GM12878 (cell line): Measurements from ENCODE around the gene ANKRD55. TPM values are rescaled to one million over a fixed set of nuclear protein-coding genes. Genes with fewer than 3 reads are reported as not detected.

ENCODE experiments used
- ATAC-seq: fragments of 200-7000 bp; cut with Tn5 transposase; 3 replicates; pipeline ENCODE4 v1.9.1; 2020; ENCODE audit warnings: mild to moderate bottlenecking, moderate library complexity
- BruUV-seq: library from RNA; stranded (reverse); fragments of 400-500 nt; replicated peaks from 2 replicates; lab custom pipeline; 2021; lab: Mats Ljungman, UMichigan
- CTCF ChIA-PET: fragments of 300-600 bp; sonication (Branson Sonifier 250); formaldehyde crosslinking; extraction: SDS; loops from one replicate; lab custom pipeline; 2021; ENCODE audit warnings: inconsistent platforms; lab: Yijun Ruan, JAX
- POLR2A ChIA-PET: fragments of 350-600 bp; formaldehyde crosslinking; extraction: SDS; loops from one replicate; lab custom pipeline; 2021; ENCODE audit warnings: inconsistent platforms; lab: Charles Lee
- RAD21 ChIA-PET: fragments of 300-600 bp; sonication (Branson Sonifier 250); formaldehyde crosslinking; loops from one replicate; lab custom pipeline; 2023; ENCODE audit warnings: antibody characterized with exemption; ENCODE audit not compliant: unreplicated experiment; lab: Charles Lee
- SMC1A ChIA-PET: fragments of 300-600 bp; sonication (Branson Sonifier 250); formaldehyde crosslinking; loops from one replicate; lab custom pipeline; 2023; ENCODE audit not compliant: unreplicated experiment, uncharacterized antibody; lab: Charles Lee
- DNase-seq: peaks from one replicate; pipeline ENCODE4 v3.0.0-alpha.2; 2011; ENCODE audit warnings: low read depth, low spot score
- FAIRE-seq: peaks from 3 replicates; lab custom pipeline; 2011; peaks lifted over from hg19 to GRCh38; lab: Jason Lieb, UNC
- H2AFZ ChIP-seq: 2 replicates; pipeline ENCODE4 v1.6.0; 2011; ENCODE audit warnings: low read depth, low read length, control low read depth; ENCODE audit not compliant: control insufficient read depth
- H3K27ac ChIP-seq: 2 replicates; pipeline ENCODE4 v1.5.1; 2011; ENCODE audit warnings: control low read depth; ENCODE audit not compliant: control insufficient read depth, insufficient read depth
- H3K27me3 ChIP-seq, 2 experiments: replicated peaks in 1 of 2; 2 replicates each; pipeline versions ENCODE4 v1.6.0 to v1.6.1; 2011; ENCODE audit warnings: low read length in 1 of 2; ENCODE audit not compliant: control insufficient read depth in 2 of 2, insufficient read depth in 2 of 2
- H3K36me3 ChIP-seq, 2 experiments: 2 replicates each; pipeline ENCODE4 v1.5.1; 2011; ENCODE audit warnings: low read length in 1 of 2; ENCODE audit not compliant: control insufficient read depth in 2 of 2, insufficient read depth in 2 of 2
- H3K4me1 ChIP-seq: 2 replicates; pipeline ENCODE4 v1.6.1; 2011; ENCODE audit warnings: mild to moderate bottlenecking, low read length, moderate library complexity, mixed read lengths; ENCODE audit not compliant: control insufficient read depth, insufficient read depth
- H3K4me2 ChIP-seq: 2 replicates; pipeline ENCODE4 v1.6.0; 2011; ENCODE audit warnings: control low read depth; ENCODE audit not compliant: control insufficient read depth, insufficient read depth
- H3K4me3 ChIP-seq: fragments of 200-600 bp; sonication (generic); 2 replicates; pipeline ENCODE4 v1.5.1; 2016
- H3K79me2 ChIP-seq: 2 replicates; pipeline ENCODE4 v1.6.0; 2011; ENCODE audit warnings: low read length; ENCODE audit not compliant: control insufficient read depth, insufficient read depth
- H3K9ac ChIP-seq: 2 replicates; pipeline ENCODE4 v1.8.0; 2011; ENCODE audit warnings: low read length, control low read depth, mixed read lengths; ENCODE audit not compliant: control insufficient read depth, insufficient read depth
- H3K9me3 ChIP-seq: replicated peaks from 3 replicates; pipeline ENCODE4 v1.5.1; 2011; ENCODE audit warnings: mild to moderate bottlenecking, low read length; ENCODE audit not compliant: control insufficient read depth, insufficient read depth
- H4K20me1 ChIP-seq: 2 replicates; pipeline ENCODE4 v1.6.0; 2011; ENCODE audit not compliant: control insufficient read depth, insufficient read depth
- BCL11A ChIP-seq: IDR thresholded peaks from 2 replicates; pipeline ENCODE4 v1.6.1; 2011; ENCODE audit warnings: low read depth, low read length
- CEBPZ ChIP-seq: fragments of 150-350 bp; IDR thresholded peaks from 2 replicates; pipeline ENCODE4 v1.6.1; 2016; ENCODE audit warnings: low read depth, low read length
- CHD4 ChIP-seq: fragments of 200-600 bp; sonication (generic); IDR thresholded peaks from 2 replicates; pipeline ENCODE4 v1.6.1; 2016; ENCODE audit warnings: mild to moderate bottlenecking
- CTCF ChIP-seq, 3 experiments: IDR thresholded peaks in 2 of 3; conservative IDR thresholded peaks in 1 of 3; 2 replicates each; pipeline ENCODE4 v1.5.1; 2011; ENCODE audit warnings: low read depth in 3 of 3, low read length in 3 of 3, mild to moderate bottlenecking in 3 of 3, control low read depth in 2 of 3, moderate library complexity in 2 of 3, inconsistent platforms in 1 of 3, mixed read lengths in 1 of 3; ENCODE audit not compliant: control insufficient read depth in 2 of 3, insufficient read depth in 1 of 3; ENCODE audit errors: extremely low read depth in 1 of 3
- FOXM1 ChIP-seq: IDR thresholded peaks from 2 replicates; pipeline ENCODE4 v1.6.1; 2012; ENCODE audit warnings: low read depth, mild to moderate bottlenecking, inconsistent platforms, low read length, moderate library complexity
- IRF5 ChIP-seq: fragments of 450-650 bp; IDR thresholded peaks from 2 replicates; pipeline ENCODE4 v1.6.1; 2017; ENCODE audit warnings: borderline replicate concordance
- KLF5 ChIP-seq: fragments of 450-650 bp; IDR thresholded peaks from 2 replicates; pipeline ENCODE4 v1.6.1; 2014; ENCODE audit warnings: mild to moderate bottlenecking; ENCODE audit not compliant: partially characterized antibody
- LARP7 ChIP-seq: fragments of 450-650 bp; IDR thresholded peaks from 2 replicates; pipeline ENCODE4 v1.6.1; 2017; ENCODE audit warnings: mild to moderate bottlenecking
- RCOR1 ChIP-seq: conservative IDR thresholded peaks from 2 replicates; pipeline ENCODE4 v1.6.1; 2012; ENCODE audit warnings: low read depth, low read length, improper control_type of control experiment
- SPI1 ChIP-seq: IDR thresholded peaks from 2 replicates; pipeline ENCODE4 v1.6.1; 2011; ENCODE audit warnings: low read depth, mild to moderate bottlenecking, low read length, moderate library complexity, borderline replicate concordance; ENCODE audit not compliant: insufficient read depth
- ZBTB4 ChIP-seq: fragments of 450-650 bp; formaldehyde crosslinking; IDR thresholded peaks from 2 replicates; pipeline ENCODE4 v1.4.0; 2022; ENCODE audit warnings: mild to moderate bottlenecking, moderate library complexity
- WGBS: methylation state at CpG from one replicate; pipeline ENCODE4 v1.1.6; 2016; ENCODE audit warnings: low lambda C conversion rate; ENCODE audit not compliant: insufficient replicate concordance, insufficient coverage; ENCODE audit errors: missing lambda C conversion rate; 5-methylcytosine and 5-hydroxymethylcytosine counted together
- in situ Hi-C: fragments of 300-500 bp; cut with MboI; formaldehyde crosslinking; loops from 9 replicates; pipeline ENCODE4 v1.14.3; 2018; ENCODE audit warnings: mixed read lengths
- intact Hi-C: fragments of 100-400 bp; cut with micrococcal nuclease; formaldehyde crosslinking; loops from one replicate; pipeline ENCODE4 v1.14.2; 2022; ENCODE audit not compliant: unreplicated experiment
- polyA plus RNA-seq, 11 experiments: library from polyadenylated mRNA; depleted of rRNA in 4 of 11; unstranded in 6 of 11; stranded (reverse) in 5 of 11; fragments of >200 nt; fragmentation: Nextera tagmentation in 4 of 11; fragmentation: Illumina TruSeq in 1 of 11; extraction: Ambion mirVana in 4 of 11; extraction: Trizol in 1 of 11; gene quantifications; 1 replicate in 1 of 11; 2 replicates in 10 of 11; pipeline versions ENCODE4 v1.2.1 to v1.2.3, GENCODE V29; 2011 to 2016; ENCODE audit warnings: inconsistent platforms in 2 of 11, missing spikeins in 2 of 11, low read depth in 1 of 11
- total RNA-seq, 4 experiments: library from RNA; depleted of rRNA in 3 of 4; stranded (reverse); fragments of >200 nt in 3 of 4; fragmentation: Illumina TruSeq in 1 of 4; extraction: Trizol in 1 of 4; gene quantifications; 2 replicates each; pipeline versions ENCODE4 v1.2.1 to v1.2.3, GENCODE V29; 2013 to 2021

The ANKRD55 gene
- total and polyA plus RNA-seq, 10 of the 15 experiments (the other 5 are each of a cell fraction or from before 2014, with no cell fraction given): 0.04 TPM; not detected in 9

- TF ChIP-seq IRF5: no peak
- TF ChIP-seq KLF5: no peak
- no peak for TF ChIP-seq RCOR1
- no peak for TF ChIP-seq ZBTB4 (CRISPR knock-in tag)
- no peak for TF ChIP-seq SPI1
- TF ChIP-seq FOXM1: no peak
Measured at GRCh38 chr5:56085193-56085592, 147.9 kb downstream of the ANKRD55 start (continued).

DNA sequence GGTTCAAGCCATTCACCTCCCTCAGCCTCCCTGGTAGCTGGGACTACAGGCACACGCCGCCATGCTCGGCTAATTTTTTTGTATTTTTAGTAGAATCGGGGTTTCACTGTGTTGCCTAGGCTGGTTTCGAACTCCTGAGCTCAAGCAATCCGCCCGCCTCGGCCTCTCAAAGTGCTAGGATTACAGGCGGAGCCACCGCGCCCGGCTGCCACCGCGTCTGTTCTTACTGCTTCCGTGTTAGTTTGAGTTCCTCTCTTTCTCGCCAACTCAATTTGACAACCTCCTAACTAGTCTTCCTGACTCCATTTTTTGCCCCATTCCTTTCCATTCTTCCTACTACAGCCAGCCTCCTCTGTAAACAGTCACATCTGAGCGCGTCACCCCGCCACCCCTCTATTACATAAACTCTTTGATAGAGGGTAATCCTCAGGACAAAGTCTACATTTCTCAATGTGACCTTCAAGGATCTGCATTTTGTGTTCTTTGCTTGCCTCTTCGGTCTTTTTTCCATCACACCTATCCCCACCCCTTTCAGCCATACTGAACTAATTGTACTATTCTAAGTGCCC, 149.8 kb downstream of the ANKRD55 start:
- in situ Hi-C loops: no loop called here
- no peak overlapping the region for H3K4me3 ChIP-seq
- H2AFZ ChIP-seq: no peak overlapping the region
- 92% methylated on average over 20 of the region's 20 CpGs for WGBS
- no peaks in the 10 kb centered on the region for H3K79me2 ChIP-seq
- no peaks in the 10 kb centered on the region; the same call in 2 of the 3 replicates for H3K9me3 ChIP-seq
- ChIA-PET POLR2A (interaction anchor here (0.6 to 2.2 kb wide), 3 partner anchors 11 to 139 kb away, joined by 4 to 18 read pairs (median 10); no protein-coding TSS in a partner anchor), SMC1A (interaction anchor here (0.8 to 7.8 kb wide), 3 partner anchors 10 to 24 kb away, joined by 3 to 130 read pairs (median 3); no protein-coding TSS in a partner anchor), CTCF (interaction anchor here (1.0 kb wide), 1 partner anchor 11 kb away, joined by 3 read pairs; no protein-coding TSS in a partner anchor), RAD21 (no interaction called here)
- DNase-seq: no peak
- H3K27ac ChIP-seq: no peak overlapping the region
- intact Hi-C loops: no loop called here
- ATAC-seq: no peak
- H3K4me2 ChIP-seq: no peak overlapping the region
- no peak for FAIRE-seq
- H4K20me1 ChIP-seq: no peaks in the 10 kb centered on the region
- BruUV-seq: no TSS peak
- no peak overlapping the region for H3K9ac ChIP-seq
- no peaks in the 10 kb centered on the region for H3K36me3 ChIP-seq
- H3K4me1 ChIP-seq: peaks cover 16% of the 10 kb centered on the region
- H3K27me3 ChIP-seq: no peaks in the 10 kb centered on the region
- TF ChIP-seq BCL11A (no peak), CTCF (IDR thresholded peaks at IDR 0.05 in 2 of 3, conservative IDR thresholded peaks at IDR 0.05 in 1 of 3; ENCODE audit: control insufficient read depth in 2 of 3, extremely low read depth in 1 of 3, insufficient read depth in 1 of 3, low read depth in 3 of 3, low read length in 3 of 3) (no peak), CHD4 (no peak), CEBPZ (no peak), LARP7 (no peak)
